Prostate gland (tissue), 2 donors: ENCODE data around the gene CDK14.

Experiments
- CTCF ChIP-seq, 4 experiments: fragments of 200-600 bp in 2 of 4; fragments of 450-650 bp in 2 of 4; sonication (generic) in 2 of 4; IDR thresholded peaks; 1 replicate in 3 of 4; 2 replicates in 1 of 4; pipeline ENCODE4 v1.5.1; 2016 to 2019; ENCODE audit warnings: antibody characterized with exemption in 4 of 4, mild to moderate bottlenecking in 2 of 4, moderate library complexity in 2 of 4
- POLR2A ChIP-seq: fragments of 450-650 bp; IDR thresholded peaks from one replicate; pipeline ENCODE4 v1.6.1; 2016; ENCODE audit warnings: antibody characterized with exemption, mild to moderate bottlenecking
- POLR2AphosphoS5 ChIP-seq: sonication (generic); formaldehyde crosslinking; IDR thresholded peaks from one replicate; pipeline ENCODE4 v1.6.1; 2017; ENCODE audit warnings: antibody characterized with exemption

- no peak for TF ChIP-seq CTCF (IDR thresholded peaks at IDR 0.05)
- no peak for TF ChIP-seq POLR2A
- no peak for TF ChIP-seq POLR2AphosphoS5
Measured at GRCh38 chr7:90804370-90804769, 208.2 kb downstream of the CDK14 start.
